ENCODE results near the gene TIPARP.
"Not testable (repeated sequence)": the region's sequence is repeated elsewhere in the genome, so short reads cannot be mapped to it uniquely, and the experiment has no call there.

TIPARP gene

DNA sequence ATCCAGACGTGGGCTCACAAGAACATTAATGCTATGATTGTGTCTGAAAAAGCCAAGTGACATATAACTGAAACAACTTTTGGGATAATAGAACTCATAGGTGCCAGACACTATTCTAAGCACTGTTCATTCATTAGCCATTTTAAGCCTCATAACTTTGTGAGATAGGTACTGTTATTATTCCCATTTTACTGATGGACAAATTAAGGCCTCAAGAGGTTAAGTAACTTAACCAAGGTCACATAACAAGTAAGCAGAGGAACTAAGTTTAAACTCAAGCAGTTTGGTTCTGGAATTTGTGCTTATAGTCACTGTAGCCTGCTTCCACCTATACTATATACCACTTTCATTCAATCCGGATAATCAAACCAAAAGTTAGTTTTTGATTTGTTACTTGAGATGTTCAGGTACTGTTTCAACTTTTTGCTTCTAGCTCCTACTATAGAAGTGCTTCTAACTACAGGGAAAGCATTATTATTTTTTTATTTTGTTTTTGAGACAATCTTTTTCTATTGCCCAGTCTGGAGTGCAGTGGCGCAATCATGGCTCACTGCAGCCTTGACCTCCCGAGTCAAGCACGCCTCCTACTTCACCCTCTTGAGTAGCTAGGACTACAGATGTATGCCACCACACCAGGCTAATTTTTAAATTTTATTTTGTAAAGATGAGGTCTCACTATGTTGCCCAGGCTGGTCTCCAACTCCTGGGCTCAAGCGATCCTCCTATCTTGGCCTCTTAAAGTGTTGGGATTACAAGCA, 41.9 kb downstream of the TIPARP start:
- DNase-seq (ENCODE audit: low read depth) = no peak

DNA sequence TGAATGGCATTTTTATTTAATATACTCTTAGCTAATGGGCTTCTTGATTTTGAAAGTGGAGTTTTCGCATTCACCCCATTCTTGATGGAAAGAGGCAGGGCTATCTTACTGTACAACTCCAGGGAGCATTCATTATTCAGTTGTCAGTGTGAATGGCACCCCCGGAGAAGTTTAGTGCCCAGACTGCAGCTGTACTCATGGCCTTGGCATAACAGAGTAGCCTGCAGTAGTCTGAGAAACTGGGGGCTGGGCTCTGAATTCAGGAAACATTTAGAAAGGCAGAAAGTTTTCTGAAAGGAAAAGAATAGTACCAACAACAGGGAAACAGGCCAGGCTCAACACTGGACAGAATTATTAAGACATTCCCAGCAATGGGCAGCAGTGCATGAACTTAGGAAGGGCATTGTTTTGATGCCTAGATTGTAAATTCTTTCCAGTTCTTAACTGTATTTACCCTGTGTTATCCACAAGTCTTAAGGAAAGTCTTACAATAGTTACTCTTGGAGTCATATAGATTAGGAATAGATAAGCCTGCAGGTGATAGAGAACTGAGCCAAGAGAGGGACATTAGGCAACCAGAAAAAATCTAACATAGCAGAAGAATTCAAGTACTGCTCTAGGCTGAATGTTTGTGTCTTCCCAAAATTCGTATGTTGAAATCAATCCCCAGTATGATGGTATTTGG, 44.4 kb downstream of the TIPARP start:
- no peak for DNase-seq (ENCODE audit: low read depth)

DNA sequence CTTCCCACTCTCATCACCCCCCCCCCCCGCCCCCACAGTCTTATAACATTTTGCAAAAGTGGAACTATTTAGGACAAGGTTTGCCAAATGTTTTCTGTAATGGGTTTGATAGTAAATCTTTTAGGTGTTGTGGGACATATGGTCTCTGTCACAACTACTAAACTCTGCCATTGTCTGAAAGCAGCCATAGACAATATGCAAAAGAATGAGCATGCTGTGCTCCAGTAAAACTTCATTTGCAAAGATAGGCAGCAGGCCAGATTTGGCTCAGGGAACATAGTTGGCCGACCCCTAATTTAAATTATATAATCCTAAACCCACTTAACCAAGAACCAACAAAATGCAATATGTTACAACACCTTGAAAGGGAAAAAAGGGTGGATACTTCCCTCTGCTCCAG, 46.4 kb downstream of the TIPARP start:
- DNase-seq (ENCODE audit: low read depth) = no peak

DNA sequence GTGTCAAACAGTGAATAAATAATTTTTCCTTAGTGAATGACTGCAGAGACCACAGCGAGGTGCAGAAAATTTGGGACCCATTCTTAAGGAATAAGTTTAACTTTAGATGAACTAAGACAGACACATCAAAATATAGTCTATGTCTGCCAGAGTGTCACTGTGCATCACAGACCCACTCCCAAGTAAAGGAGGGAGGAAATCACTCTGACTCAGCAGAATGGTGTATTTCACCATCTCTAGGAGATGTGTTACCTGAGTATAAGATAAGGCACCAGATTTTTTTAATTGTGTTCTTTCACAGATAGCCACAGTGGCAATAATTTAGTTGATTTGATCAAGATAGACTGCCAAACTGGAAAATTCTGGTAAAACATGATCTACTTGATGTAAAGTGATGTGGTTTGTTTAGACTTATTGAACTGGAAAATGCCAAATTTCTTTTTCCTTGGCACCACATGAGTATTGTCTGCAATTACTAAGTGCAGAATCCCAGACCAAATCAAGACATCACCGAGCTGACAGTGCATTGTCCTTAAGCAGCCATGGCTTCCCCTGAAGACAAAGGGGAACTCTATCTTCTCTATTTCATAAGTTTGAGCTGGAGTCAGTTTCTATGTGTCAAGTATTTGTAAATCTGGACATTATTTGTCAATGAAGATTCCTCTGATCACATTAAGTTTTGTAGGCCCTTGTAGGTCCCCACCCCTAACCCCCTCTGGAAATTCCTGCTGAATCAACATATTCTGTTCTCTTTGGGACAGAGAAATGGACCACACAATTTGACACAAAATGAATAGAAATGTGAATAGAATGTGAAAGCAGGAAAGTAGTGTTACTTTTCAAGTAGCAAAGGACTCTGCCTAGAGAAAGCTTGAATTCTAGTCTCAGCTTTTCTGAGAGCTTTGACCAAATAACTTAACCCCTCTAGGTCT, 47.6 kb downstream of the TIPARP start:
- DNase-seq (ENCODE audit: low read depth) = no peak

DNA sequence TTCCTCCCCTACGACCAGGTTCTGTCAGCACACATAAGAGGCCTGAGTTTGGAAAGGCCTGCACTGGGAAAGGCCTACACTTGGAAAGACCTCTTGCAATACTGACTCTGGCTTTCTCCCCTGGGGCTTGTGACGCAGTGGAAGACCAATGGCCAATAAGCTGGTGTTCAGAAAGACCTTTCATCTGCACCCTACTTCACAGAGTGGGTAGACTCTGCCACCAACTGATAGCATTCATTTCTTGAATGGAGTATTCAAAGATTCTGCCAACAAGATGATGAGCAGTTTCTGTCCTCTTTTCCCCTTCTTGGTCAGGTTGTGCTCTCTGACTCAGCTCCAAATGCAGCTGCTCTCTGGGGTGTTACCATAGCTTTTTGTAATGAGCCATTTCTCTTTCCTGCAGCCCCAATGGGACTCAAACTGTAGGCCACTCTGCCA, 48.8 kb downstream of the TIPARP start:
- no peak for DNase-seq (ENCODE audit: low read depth)

DNA sequence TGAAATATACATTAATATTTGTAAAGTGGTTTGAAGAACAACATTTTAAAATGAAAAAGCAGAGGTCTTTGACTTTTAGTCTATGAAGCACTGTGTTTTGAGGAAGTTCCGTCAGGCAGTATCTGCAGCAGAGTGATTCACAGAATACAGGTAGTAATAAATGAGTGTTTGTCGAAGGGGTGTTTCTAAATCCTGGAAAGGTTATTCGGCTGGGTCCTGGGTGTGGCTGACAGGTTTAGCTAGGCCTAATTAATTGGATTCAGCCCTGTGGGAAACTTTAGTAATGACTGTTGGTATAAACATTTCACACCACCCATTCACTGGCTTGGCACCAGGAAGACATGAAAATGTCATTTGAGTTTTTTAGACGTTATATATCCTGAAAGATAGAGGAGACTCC, 51.3 kb downstream of the TIPARP start:
- no peak for DNase-seq (ENCODE audit: low read depth)

DNA sequence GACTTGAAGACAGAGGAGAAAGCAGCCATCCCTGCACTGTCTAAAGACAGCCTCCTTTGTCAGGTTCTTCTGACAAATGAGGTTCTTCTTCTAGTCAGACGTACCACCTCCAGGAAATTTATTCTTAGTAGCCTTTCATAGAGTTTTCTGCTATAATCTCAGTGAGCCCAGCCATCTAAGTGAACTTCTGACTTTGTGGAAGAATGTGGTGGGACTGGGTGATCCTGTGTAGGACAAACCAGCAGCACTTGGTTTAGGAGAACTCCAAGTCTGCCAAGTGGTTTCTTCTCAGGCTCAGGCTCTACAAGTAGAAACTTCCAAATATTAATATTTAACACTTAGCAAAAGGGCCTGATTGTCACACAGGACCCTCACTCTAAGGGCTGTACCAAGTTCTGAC, 52.1 kb downstream of the TIPARP start:
- no peak for DNase-seq (ENCODE audit: low read depth)

DNA sequence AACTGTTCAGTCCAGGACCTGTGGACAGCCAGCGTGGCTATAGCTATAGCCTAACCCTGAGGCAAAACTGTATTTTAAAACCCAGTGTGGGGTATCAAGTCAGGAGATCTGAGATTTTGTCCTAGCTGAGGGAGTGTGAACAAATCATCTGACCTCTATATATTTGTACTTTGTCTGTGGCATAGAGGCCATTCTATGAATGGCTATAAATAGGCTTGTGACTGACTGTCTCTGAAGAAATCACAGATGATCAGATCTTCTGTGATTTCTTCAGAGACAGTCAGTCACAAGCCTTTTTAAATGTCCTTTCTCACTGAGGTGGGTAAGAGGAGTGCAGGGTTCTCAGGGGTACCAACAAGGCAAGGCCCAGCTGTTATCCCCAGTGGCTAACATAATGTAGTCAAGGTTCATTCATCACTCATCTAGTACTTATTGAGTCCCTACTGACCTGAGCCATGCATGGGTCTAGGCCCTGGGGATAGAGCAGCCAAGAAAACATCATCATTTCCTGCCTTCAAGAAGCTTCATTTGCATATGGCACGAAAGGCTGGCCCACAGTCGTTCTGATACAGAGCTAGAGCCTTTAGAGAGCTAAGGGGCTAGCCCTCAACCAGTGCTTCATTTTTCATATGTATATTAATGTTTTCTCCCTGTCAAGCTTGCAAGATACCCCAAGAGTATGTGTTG, 53.3 kb downstream of the TIPARP start:
- DNase-seq (ENCODE audit: low read depth) = no peak

DNA sequence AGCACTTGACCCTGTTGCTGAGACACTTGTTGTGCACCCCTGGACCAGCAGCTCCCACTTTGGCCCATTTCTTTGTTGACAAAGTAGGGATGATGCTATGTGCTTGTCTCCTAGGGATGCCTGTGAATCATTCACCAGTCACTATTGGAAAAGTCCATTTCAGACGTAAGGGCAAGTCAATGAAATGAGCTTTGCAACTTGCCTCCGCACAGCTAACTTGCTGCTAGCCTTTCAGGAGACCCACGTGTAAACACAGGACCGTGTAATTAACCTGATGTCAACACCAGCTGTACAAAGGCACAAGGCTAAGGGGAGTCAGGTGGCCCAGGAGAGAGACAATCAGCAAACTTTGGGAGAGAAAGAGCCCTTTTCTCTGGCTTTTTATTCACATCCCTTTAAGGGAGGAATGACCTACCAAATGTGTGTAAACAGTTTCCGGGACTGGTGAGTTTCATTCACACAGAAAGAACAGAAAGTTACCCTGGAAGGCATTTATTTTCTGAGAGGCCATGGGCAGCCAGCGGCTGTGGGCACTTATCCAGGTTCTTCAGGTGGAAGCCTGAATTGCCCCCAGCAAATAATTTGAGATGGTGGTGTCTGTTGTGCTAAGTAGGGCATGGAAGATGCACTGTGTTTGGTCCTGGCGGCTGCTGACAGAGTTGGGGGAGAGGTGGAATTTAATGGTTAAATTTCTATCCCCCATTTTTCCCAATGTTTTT, 54.0 kb downstream of the TIPARP start:
- no peak for DNase-seq (ENCODE audit: low read depth)

DNA sequence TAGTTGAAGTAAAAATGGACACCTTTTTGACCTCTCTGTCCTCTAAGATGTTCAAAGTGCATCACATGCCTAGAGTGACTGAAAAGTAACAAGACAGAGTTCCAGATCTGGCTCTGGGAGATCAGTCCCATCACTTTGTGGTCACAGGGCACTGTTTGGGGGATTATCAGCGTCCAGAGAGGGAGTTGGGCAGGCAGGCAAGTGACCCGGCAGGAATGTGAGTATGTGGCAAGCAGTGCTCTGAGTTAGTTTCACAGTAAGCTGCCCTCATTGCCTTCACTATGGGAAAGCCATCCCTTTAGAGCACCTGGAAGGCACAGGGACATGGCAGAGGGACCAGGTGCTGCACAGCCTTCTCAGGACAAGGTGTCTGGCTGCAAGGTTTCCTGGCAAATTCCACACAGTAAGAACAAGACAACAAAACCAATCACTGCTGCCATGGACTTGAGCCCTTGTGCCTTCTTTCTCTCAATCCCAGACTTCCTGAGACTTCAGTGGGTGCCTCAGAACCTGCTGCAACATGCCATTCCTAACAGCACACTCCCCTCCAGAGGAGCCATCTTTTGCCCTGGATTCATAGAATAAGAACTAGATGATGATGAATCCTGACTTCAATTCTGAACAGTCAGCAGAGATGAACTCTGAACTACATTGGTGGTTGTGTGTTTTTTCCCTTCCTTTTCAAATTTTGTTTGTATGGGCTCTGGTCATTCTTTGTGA, 55.2 kb downstream of the TIPARP start:
- no peak for DNase-seq (ENCODE audit: low read depth)

DNA sequence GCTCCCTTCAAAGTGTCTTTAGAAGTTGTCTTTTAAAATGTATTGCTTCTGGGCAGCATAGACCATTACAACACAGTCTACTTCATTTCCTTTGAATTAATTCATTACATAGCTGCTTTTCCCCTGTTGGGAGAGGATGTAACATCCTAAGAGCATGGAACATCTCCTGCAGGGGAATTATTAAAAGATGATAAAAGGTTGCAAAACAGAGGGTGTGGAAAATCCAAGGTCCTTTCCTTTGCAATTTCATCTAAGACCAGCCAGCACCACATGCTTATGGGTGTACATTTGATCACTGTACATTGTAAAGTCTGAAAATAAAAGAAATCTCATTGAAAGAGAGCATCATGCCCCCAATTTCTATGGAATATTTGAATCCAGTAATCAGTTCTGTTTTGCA, 57.4 kb downstream of the TIPARP start:
- no peak for DNase-seq (ENCODE audit: low read depth)

DNA sequence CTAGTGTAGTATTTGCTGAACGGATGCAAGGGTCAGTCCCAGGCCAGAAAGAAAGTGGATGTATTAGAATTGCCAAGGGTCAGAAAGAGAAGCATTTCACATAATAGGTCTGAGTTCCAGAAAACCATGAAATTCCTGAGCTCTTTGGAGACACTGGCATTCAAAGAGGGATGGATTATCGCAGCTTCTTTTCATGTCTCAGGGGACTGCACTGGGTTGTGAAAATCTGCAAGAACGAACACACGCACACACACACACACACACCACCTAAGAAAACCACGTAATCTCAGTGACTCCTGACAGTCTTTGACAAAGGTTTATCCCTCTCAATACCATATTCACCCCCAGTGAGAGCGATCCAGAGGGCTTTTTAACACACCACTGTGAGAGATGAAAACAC, 57.9 kb downstream of the TIPARP start:
- no peak for DNase-seq (ENCODE audit: low read depth)

DNA sequence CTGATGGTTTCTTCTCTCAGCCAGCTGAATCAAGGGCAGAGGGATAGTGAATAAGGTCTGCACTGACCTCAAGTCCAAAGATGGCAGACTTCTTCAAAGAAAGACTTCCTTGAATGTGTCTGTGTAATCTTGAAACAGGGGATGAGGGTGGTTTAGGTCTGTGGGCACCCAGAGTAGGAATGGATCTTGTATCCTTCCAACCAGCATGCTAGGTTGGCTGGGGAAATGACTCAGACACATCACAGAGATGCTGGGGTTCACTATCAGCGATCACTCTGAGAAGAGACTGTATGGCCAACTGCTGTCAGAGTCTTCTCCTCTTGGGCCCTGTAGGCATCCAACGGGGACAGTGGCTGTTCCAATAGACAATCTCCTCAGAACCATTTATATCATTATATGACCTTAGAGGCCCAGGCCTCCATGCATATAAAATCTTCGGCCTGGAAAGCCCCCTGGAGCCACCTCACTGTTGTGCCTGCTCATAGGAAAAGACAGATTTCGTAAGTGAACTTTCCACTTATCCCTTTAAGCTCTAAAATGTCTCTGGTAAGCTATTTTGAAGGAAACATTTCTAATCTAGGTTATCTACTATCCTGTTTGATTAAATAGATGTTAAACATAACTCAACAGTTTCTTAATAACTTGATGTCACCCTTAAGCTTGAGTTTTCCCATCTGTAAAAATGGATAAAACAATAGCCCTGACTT, 58.5 kb downstream of the TIPARP start:
- DNase-seq (ENCODE audit: low read depth) = no peak

DNA sequence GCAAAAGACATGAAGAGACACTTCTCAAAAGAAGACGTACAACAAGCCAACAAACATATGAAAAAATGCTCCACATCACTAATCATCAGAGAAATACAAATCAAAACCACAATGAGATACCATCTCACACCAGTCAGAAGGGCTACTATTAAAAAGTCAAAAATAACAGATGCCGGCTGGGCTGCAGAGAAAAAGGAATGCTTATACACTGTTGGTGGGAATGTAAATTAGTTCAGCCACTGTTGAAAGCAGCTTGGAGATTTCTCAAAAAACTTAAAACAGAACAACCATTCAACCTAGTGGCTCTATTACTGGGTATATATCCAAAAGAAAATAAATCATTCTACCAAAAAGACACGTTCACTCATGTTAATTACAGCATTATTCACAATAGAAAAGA, 60.3 kb downstream of the TIPARP start:
- DNase-seq (ENCODE audit: low read depth) = not testable (repeated sequence)

DNA sequence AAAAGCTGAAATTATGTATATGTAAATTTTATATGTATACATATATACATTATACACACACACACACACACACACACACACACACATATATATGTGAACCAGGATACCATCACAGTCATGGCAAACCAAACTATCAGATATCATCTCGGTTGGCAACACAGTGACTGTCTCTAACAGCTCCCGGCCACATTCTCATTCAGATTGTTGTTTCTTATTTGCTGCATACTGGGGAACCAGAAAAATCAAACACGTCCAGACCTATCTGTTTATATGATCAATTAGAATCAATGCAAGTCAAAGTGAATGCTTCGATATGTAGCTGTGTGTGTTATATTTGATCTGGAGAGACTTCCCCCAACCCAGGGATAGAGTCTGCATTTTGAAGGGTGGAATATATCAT, 61.1 kb downstream of the TIPARP start:
- DNase-seq (ENCODE audit: low read depth) = no peak

DNA sequence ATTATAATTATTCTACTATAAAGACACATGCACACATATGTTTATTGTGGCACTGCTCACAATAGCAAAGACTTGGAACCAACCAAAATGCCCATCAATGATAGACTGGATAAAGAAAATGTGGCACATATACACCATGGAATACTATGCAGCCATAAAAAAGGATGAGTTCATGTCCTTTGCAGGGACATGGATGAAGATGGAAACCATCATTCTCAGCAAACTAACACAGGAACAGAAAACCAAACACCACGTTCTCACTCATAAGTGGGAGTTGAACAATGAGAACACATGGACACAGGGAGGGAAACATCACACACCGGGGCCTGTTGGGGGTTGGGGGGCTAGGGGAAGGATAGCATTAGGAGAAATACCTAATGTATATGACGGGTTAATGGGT, 62.7 kb downstream of the TIPARP start:
- not testable (repeated sequence) for DNase-seq (ENCODE audit: low read depth)

DNA sequence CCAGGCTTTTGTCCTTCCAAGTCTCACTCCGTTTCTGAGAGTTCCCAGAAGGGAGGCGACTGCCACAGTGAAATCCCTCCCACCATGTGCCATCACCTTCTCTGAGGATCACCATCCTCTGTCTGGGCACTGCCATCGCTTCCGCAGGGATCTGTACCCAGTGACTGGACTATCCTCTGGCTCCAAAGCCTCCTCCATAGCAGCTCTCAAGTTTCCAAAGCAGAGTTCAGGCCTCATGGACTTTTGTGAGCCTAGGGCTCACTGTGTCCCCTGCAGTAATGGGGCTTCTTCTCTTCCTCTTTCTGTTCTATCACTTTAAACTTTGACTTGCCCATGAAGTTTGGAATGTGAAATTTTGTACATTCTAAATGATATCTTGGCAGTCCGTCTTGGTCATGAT, 63.9 kb downstream of the TIPARP start:
- DNase-seq (ENCODE audit: low read depth) = no peak

DNA sequence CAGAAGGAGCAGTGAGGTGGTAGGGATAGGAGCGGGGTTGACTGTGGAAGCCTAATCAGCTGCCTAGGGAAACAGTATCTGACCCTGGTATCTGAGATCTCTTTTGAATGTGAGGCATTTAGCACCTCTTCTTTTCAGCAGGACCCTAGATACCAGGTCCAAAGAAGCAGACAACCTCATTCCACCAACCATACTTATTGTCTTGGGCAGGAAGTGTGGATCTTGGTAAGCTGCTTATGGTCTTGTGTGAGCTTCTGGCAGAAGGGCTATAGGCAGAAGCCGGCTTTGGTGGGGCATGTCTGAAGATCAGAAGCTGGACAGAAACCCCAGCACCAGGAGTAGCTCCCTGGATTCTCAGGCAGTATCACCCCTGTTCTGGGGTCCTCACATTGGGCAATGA, 65.6 kb downstream of the TIPARP start:
- DNase-seq (ENCODE audit: low read depth) = no peak

DNA sequence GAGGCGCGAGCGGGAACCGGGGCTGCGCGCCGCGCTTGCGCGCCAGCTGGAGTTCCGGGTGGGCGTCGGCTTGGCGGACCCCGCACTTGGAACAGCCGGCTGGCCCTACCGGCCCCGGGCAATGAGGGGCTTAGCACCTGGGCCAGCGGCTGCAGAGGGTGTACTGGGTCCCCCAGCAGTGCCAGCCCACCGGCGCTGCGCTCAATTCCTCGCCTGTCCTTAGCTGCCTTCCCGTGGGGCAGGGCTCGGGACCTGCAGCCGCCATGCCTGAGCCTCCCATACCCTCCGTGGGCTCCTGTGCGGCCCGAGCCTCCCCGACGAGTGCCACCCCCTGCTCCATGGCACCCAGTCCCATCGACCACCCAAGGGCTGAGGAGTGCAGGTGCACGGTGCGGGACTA, 66.2 kb downstream of the TIPARP start:
- not testable (repeated sequence) for DNase-seq (ENCODE audit: low read depth)

DNA sequence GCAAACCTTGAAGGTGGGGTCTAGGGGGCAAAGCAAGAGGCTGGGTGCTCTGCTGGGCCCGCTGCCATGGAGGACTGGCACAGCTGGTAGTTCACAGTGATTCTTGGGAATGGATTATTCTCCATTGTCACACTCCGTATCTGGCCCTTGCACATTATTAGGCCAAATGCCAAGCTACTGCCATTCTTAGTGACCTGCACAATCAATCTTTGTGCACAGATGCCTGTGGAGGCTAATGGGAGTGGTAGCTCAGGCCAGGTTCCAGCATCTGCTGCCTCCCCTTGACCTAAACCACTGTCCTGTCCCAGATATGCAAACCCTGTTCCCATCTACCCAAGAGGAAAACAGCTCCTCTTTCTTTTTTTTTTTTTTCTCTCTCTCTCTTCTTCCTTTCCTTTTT, 67.5 kb downstream of the TIPARP start:
- no peak for DNase-seq (ENCODE audit: low read depth)
